Astrocyte of the spinal cord (primary cell): ENCODE data around the gene TRPV3.
A peak's percentile ranks its signal among the peaks of the same experiment; 100 is the strongest.

Experiments used
- DNase-seq: peaks from one replicate; pipeline ENCODE4 v3.0.0; 2011; ENCODE audit warnings: low read depth, low spot score
- H3K4me3 ChIP-seq: 2 replicates; pipeline ENCODE4 v1.5.1; 2011; ENCODE audit warnings: low read depth, mild to moderate bottlenecking, low read length, moderate library complexity
- CTCF ChIP-seq: IDR thresholded peaks from 2 replicates; pipeline ENCODE4 v1.5.1; 2012; ENCODE audit warnings: low read depth, mild to moderate bottlenecking, low read length, inconsistent platforms
- in situ Hi-C: cut with HindIII; loops from 2 replicates; pipeline ENCODE4 v1.10.0; 2017; ENCODE audit warnings: low sequenced_read_pairs

The TRPV3 gene

GRCh38 chr17:3575511-3575910, 17.9 kb upstream of the TRPV3 start:
- in situ Hi-C loops: no loop called here
- no peak for TF ChIP-seq CTCF

GRCh38 chr17:3574231-3574630, 16.6 kb upstream of the TRPV3 start:
- H3K4me3 ChIP-seq: no peak overlapping the region
- in situ Hi-C loops: no loop called here
- TF ChIP-seq CTCF: no peak
- DNase-seq: no peak

More at GRCh38 chr17:3575511-3575910, 17.9 kb upstream of the TRPV3 start:
- peak; percentile 5 for DNase-seq
- H3K4me3 ChIP-seq: no peak overlapping the region

GRCh38 chr17:3573246-3574100, 15.9 kb upstream of the TRPV3 start:
- no peak for DNase-seq
- no peak for TF ChIP-seq CTCF
- in situ Hi-C loops: no loop called here

GRCh38 chr17:3572231-3572630, 14.6 kb upstream of the TRPV3 start:
- no peak for TF ChIP-seq CTCF

More at GRCh38 chr17:3573246-3574100, 15.9 kb upstream of the TRPV3 start:
- no peak overlapping the region for H3K4me3 ChIP-seq

GRCh38 chr17:3571043-3571900, 13.7 kb upstream of the TRPV3 start:
- in situ Hi-C loops: no loop called here
- no peak for TF ChIP-seq CTCF
- H3K4me3 ChIP-seq: no peak overlapping the region
- DNase-seq: no peak

More at GRCh38 chr17:3572231-3572630, 14.6 kb upstream of the TRPV3 start:
- H3K4me3 ChIP-seq: no peak overlapping the region
- no peak for DNase-seq
- in situ Hi-C loops: no loop called here

GRCh38 chr17:3569534-3570137, 12.0 kb upstream of the TRPV3 start:
- no peak overlapping the region for H3K4me3 ChIP-seq
- in situ Hi-C loops: no loop called here
- TF ChIP-seq CTCF: no peak
- DNase-seq: no peak
